HepG2 (cell line): ENCODE measurements around the gene LENEP. TPM values are rescaled to one million over a fixed set of nuclear protein-coding genes. Genes with fewer than 3 reads are reported as not detected.

ENCODE experiments used
- CENPT ChIP-seq: sonication (generic); formaldehyde crosslinking; IDR thresholded peaks from 2 replicates; pipeline ENCODE4 v1.8.0; 2022; ENCODE audit warnings: low read depth, mild to moderate bottlenecking, moderate library complexity, missing genetic modification reagents
- HOXD1 ChIP-seq: sonication (generic); formaldehyde crosslinking; IDR thresholded peaks from 2 replicates; pipeline ENCODE4 v1.5.0; 2020; ENCODE audit warnings: missing genetic modification reagents
- NFATC3 ChIP-seq: sonication (generic); formaldehyde crosslinking; IDR thresholded peaks from 2 replicates; pipeline ENCODE4 v1.5.1; 2020; ENCODE audit warnings: mild to moderate bottlenecking, missing genetic modification reagents
- PHF8 ChIP-seq: sonication (generic); formaldehyde crosslinking; IDR thresholded peaks from 2 replicates; pipeline ENCODE4 v1.5.0; 2020; ENCODE audit warnings: missing genetic modification reagents
- POLR2AphosphoS5 ChIP-seq: IDR thresholded peaks from 2 replicates; pipeline ENCODE4 v1.6.1; 2012; ENCODE audit warnings: low read depth, low read length
- PRDM4 ChIP-seq: sonication (generic); formaldehyde crosslinking; IDR thresholded peaks from 2 replicates; pipeline ENCODE4 v1.9.0; 2021; ENCODE audit warnings: missing genetic modification reagents, borderline replicate concordance
- SNAPC4 ChIP-seq: sonication (generic); formaldehyde crosslinking; IDR thresholded peaks from 2 replicates; pipeline ENCODE4 v1.4.0; 2020; ENCODE audit warnings: mild to moderate bottlenecking, missing genetic modification reagents
- ZMYM3 ChIP-seq: sonication (generic); formaldehyde crosslinking; IDR thresholded peaks from 2 replicates; pipeline ENCODE4 v1.5.1; 2020; ENCODE audit warnings: mild to moderate bottlenecking, missing genetic modification reagents
- ZNF224 ChIP-seq: sonication (generic); formaldehyde crosslinking; IDR thresholded peaks from 2 replicates; pipeline ENCODE4 v1.5.0; 2020; ENCODE audit warnings: mild to moderate bottlenecking, missing genetic modification reagents
- ZNF251 ChIP-seq: sonication (generic); formaldehyde crosslinking; IDR thresholded peaks from 2 replicates; pipeline ENCODE4 v1.9.0; 2021; ENCODE audit warnings: mild to moderate bottlenecking, missing genetic modification reagents
- ZNF333 ChIP-seq: sonication (generic); formaldehyde crosslinking; IDR thresholded peaks from 2 replicates; pipeline ENCODE4 v1.4.0; 2020; ENCODE audit warnings: mild to moderate bottlenecking, missing genetic modification reagents, borderline replicate concordance
- ZNF441 ChIP-seq: sonication (generic); formaldehyde crosslinking; IDR thresholded peaks from 2 replicates; pipeline ENCODE4 v1.7.0; 2021; ENCODE audit warnings: missing genetic modification reagents, borderline replicate concordance
- ZNF597 ChIP-seq: sonication (generic); formaldehyde crosslinking; IDR thresholded peaks from 2 replicates; pipeline ENCODE4 v1.5.0; 2020; ENCODE audit warnings: missing genetic modification reagents
- ZNF619 ChIP-seq: sonication (generic); formaldehyde crosslinking; IDR thresholded peaks from 2 replicates; pipeline ENCODE4 v1.4.0; 2020; ENCODE audit warnings: mild to moderate bottlenecking, missing genetic modification reagents
- ZNF644 ChIP-seq: IDR thresholded peaks from 2 replicates; pipeline ENCODE4 v1.6.1; 2016; ENCODE audit warnings: low read depth
- ZNF703 ChIP-seq: sonication (generic); formaldehyde crosslinking; IDR thresholded peaks from 2 replicates; pipeline ENCODE4 v1.5.1; 2020; ENCODE audit warnings: missing genetic modification reagents, mild to moderate bottlenecking, moderate library complexity, borderline replicate concordance
- ZNF724P ChIP-seq: sonication (generic); formaldehyde crosslinking; IDR thresholded peaks from 2 replicates; pipeline ENCODE4 v1.8.0; 2022; ENCODE audit warnings: missing genetic modification reagents, borderline replicate concordance
- ZNF792 ChIP-seq: IDR thresholded peaks from 2 replicates; pipeline ENCODE4 v1.6.1; 2016
- ZNF883 ChIP-seq: sonication (generic); formaldehyde crosslinking; IDR thresholded peaks from 2 replicates; pipeline ENCODE4 v1.5.1; 2020; ENCODE audit warnings: mild to moderate bottlenecking, missing genetic modification reagents; ENCODE audit errors: not compliant biosample characterization
- polyA plus RNA-seq, 8 experiments: library from polyadenylated mRNA; depleted of rRNA in 3 of 8; stranded (reverse) in 7 of 8; unstranded in 1 of 8; fragments of >200 nt; fragmentation: Illumina TruSeq in 4 of 8; extraction: Trizol in 4 of 8; gene quantifications; 2 replicates each; pipeline versions ENCODE4 v1.2.1 to v1.2.3, GENCODE V29; 2011 to 2016; ENCODE audit warnings: low read depth in 4 of 8, missing spikeins in 1 of 8, mixed read lengths in 1 of 8; ENCODE audit not compliant: insufficient read depth in 1 of 8
- total RNA-seq, 5 experiments: library from RNA; depleted of rRNA; stranded (reverse); fragments of >200 nt; fragmentation: Illumina TruSeq; extraction: Trizol; gene quantifications; 2 replicates each; pipeline ENCODE4 v1.2.3, GENCODE V29; 2016; ENCODE audit warnings: low read depth in 1 of 5
- TF ChIP-seq, protein P1 (sequence below): IDR thresholded peaks from 2 replicates; pipeline ENCODE4 v1.6.1; 2016

Gene LENEP
- total and polyA plus RNA-seq, 2 of the 13 experiments (the other 11 are each of a cell fraction or from before 2014, with no cell fraction given), result 0.29 TPM; not detected in 1

- no peak for TF ChIP-seq ZNF597 (CRISPR knock-in tag)
- TF ChIP-seq HOXD1, result peak; percentile 88
- no peak for TF ChIP-seq ZNF333 (CRISPR knock-in tag)
- TF ChIP-seq ZMYM3 (CRISPR knock-in tag), result no peak
- 0 out of 2 replicates have a peak, but pooled peaks have one; percentile 61 for TF ChIP-seq CENPT
- TF ChIP-seq ZNF792 (CRISPR knock-in tag), result no peak
- no peak for TF ChIP-seq ZNF644 (CRISPR knock-in tag)
- TF ChIP-seq ZNF441, result peak; percentile 81; the same call in 1 of the 2 replicates
- peak; percentile 79; the same call in 1 of the 2 replicates for TF ChIP-seq PHF8 (CRISPR knock-in tag)
- TF ChIP-seq ZNF703 (CRISPR knock-in tag), result 0 out of 2 replicates have a peak, but pooled peaks have one; percentile 47
- TF ChIP-seq ZNF724P (CRISPR knock-in tag), result no peak
- TF ChIP-seq ZNF883 (CRISPR knock-in tag), result no peak
- TF ChIP-seq POLR2AphosphoS5, result peak; percentile 79
- TF ChIP-seq, protein P1, sequence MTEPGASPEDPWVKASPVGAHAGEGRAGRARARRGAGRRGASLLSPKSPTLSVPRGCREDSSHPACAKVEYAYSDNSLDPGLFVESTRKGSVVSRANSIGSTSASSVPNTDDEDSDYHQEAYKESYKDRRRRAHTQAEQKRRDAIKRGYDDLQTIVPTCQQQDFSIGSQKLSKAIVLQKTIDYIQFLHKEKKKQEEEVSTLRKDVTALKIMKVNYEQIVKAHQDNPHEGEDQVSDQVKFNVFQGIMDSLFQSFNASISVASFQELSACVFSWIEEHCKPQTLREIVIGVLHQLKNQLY, result peak; percentile 12; the same call in 1 of the 2 replicates
- TF ChIP-seq PRDM4 (CRISPR knock-in tag), result no peak
- TF ChIP-seq ZNF251 (CRISPR knock-in tag), result no peak; the same call in 1 of the 2 replicates
- no peak for TF ChIP-seq ZNF224
- no peak for TF ChIP-seq SNAPC4 (CRISPR knock-in tag)
- no peak; the same call in none of the 2 replicates for TF ChIP-seq ZNF619 (CRISPR knock-in tag)
- TF ChIP-seq NFATC3 (CRISPR knock-in tag), result no peak
These were observed 31.9 kb upstream of the LENEP start, which contains the start of gene PYGO2 (continued) for GRCh38 chr1:154961207-154962155.
